GM20000 (cell line): ENCODE results near the gene BCL10.

Experiments used
- DNase-seq: peaks from one replicate; pipeline ENCODE4 v3.0.0; 2012; ENCODE audit warnings: low spot score
- TF ChIP-seq, protein P1 (sequence below): IDR thresholded peaks from 2 replicates; pipeline ENCODE4 v1.5.1; 2012; ENCODE audit warnings: mild to moderate bottlenecking, control low read depth; ENCODE audit errors: extremely low read depth, missing control alignments

BCL10 gene

DNA sequence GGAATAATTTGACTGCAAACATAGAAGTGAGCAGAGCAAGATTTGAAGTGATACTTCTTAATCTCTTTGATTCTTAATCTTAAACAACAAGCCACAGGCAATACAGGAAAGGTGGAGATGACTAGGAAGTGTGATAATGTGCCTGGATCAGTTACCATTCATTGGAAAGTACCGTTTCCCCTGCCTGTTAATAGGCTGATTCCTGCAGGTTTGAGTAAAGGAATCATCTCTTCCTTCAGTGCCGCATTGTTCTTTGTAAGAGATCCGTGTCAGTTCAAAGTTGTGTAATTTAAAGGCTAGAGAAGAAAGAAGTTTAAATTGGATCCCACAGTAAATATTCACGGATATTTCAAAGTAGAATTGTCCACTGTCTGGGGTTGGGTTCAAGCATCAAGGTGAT is 43.5 kb upstream of the BCL10 start:
- DNase-seq, result no peak
- TF ChIP-seq, protein P1, sequence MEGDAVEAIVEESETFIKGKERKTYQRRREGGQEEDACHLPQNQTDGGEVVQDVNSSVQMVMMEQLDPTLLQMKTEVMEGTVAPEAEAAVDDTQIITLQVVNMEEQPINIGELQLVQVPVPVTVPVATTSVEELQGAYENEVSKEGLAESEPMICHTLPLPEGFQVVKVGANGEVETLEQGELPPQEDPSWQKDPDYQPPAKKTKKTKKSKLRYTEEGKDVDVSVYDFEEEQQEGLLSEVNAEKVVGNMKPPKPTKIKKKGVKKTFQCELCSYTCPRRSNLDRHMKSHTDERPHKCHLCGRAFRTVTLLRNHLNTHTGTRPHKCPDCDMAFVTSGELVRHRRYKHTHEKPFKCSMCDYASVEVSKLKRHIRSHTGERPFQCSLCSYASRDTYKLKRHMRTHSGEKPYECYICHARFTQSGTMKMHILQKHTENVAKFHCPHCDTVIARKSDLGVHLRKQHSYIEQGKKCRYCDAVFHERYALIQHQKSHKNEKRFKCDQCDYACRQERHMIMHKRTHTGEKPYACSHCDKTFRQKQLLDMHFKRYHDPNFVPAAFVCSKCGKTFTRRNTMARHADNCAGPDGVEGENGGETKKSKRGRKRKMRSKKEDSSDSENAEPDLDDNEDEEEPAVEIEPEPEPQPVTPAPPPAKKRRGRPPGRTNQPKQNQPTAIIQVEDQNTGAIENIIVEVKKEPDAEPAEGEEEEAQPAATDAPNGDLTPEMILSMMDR, result no peak

DNA sequence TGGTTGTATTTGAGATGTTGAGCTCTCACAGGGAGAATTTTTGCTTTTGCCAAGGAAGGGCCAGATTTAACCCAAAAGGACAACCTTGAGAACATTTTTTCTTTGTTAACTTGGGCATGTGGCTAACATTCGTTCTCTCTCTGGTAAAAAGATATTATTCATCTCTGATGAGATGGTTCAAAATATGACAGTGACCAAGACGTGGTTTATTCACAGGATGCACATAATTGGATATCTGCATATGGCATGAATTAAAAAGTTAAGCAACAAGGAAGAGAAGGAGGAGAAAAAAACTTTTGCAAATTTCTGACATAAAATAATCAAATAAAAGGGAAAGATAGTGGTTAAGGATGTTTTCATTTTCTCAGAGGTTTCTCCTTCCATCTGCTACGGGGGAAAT is 43.1 kb upstream of the BCL10 start:
- TF ChIP-seq, protein P1, result no peak
- no peak for DNase-seq

GRCh38 chr1:85318217-85318616 is 41.8 kb upstream of the BCL10 start:
- TF ChIP-seq, protein P1, result no peak
- no peak for DNase-seq

- TF ChIP-seq, protein P1, result no peak
- DNase-seq, result no peak
Measured at GRCh38 chr1:85317560-85317959, 41.1 kb upstream of the BCL10 start.

DNA sequence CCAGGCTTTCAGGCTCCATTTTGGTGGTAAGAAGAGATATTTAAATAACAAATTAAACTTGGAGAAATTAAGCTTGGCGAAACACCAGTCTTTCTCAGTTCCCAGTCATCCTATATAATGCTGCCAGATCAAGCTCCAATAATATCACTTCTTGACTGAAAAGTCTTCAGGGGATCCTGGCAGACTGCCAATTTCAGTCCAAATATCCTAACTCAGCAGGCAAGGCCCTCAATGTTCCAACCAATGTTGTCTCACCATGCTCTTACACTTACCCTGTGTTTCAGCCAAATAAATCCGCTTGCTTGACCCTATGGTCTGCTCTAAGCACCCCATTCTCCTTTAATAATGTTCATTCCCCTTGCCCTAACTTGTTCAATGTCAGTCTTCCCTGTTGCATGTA is 39.9 kb upstream of the BCL10 start:
- DNase-seq, result no peak

GRCh38 chr1:85315789-85316188 is 39.4 kb upstream of the BCL10 start:
- DNase-seq, result no peak
- TF ChIP-seq, protein P1, result no peak

More for the DNA sequence above, 39.9 kb upstream of the BCL10 start:
- TF ChIP-seq, protein P1, result no peak

DNA sequence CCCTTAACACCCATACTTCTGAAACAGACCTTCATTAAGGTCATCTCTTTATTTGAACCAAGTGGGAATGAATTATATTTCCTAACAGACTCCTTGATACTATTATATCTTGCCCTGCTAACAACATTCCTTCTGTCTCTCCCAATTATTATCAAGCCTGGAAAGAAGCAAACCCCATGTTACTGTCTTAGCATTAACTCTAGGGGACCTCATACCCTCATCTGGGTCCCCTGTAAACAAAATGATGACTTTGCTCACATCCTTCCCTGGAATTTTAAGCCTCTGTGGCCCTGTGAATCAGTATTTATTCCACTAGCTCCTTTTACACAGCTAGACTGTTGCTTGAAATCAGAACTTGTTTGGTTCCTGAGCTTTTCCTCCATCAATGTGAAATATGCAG is 38.3 kb upstream of the BCL10 start:
- no peak for DNase-seq
- TF ChIP-seq, protein P1, result no peak
